Smooth muscle cell (in vitro differentiated cells): ENCODE measurements around the gene TBXAS1. TPM values are rescaled to one million over a fixed set of nuclear protein-coding genes. Genes with fewer than 3 reads are reported as not detected.

Experiments
- DNase-seq: peaks from one replicate; lab custom pipeline; 2025; ENCODE audit not compliant: unreplicated experiment; lab: John Stamatoyannopoulos, UW
- H2AFZ ChIP-seq: fragments of 200-600 bp; sonication (generic); 2 replicates; pipeline ENCODE4 v1.6.0; 2016; ENCODE audit warnings: antibody characterized with exemption, low read depth, mild to moderate bottlenecking
- H3F3A ChIP-seq: fragments of 200-600 bp; sonication (generic); 2 replicates; pipeline ENCODE4 v1.6.0; 2017; ENCODE audit warnings: antibody characterized with exemption, low read depth
- H3K27ac ChIP-seq: fragments of 200-600 bp; sonication (generic); 2 replicates; pipeline ENCODE4 v1.5.1; 2016; ENCODE audit warnings: low read depth, mild to moderate bottlenecking
- H3K27me3 ChIP-seq: fragments of 200-600 bp; sonication (generic); 2 replicates; pipeline ENCODE4 v1.6.1; 2016; ENCODE audit warnings: low read depth, mild to moderate bottlenecking
- H3K36me3 ChIP-seq: fragments of 200-600 bp; sonication (generic); 2 replicates; pipeline ENCODE4 v1.5.1; 2016; ENCODE audit warnings: low read depth
- H3K4me1 ChIP-seq: fragments of 200-600 bp; sonication (generic); 2 replicates; pipeline ENCODE4 v1.5.1; 2016; ENCODE audit warnings: low read depth
- H3K4me2 ChIP-seq: fragments of 200-600 bp; sonication (generic); 2 replicates; pipeline ENCODE4 v1.6.0; 2016; ENCODE audit warnings: mild to moderate bottlenecking
- H3K4me3 ChIP-seq: fragments of 200-600 bp; sonication (generic); 2 replicates; pipeline ENCODE4 v1.5.1; 2016; ENCODE audit warnings: mild to moderate bottlenecking
- H3K79me2 ChIP-seq: fragments of 200-600 bp; sonication (generic); 2 replicates; pipeline ENCODE4 v1.6.0; 2016; ENCODE audit warnings: low read depth, mild to moderate bottlenecking
- H3K9ac ChIP-seq: fragments of 200-600 bp; sonication (generic); 2 replicates; pipeline ENCODE4 v1.6.0; 2016; ENCODE audit warnings: low read depth
- H3K9me3 ChIP-seq: fragments of 200-600 bp; sonication (generic); replicated peaks from 2 replicates; pipeline ENCODE4 v1.5.1; 2016; ENCODE audit warnings: low read depth
- H4K20me1 ChIP-seq: fragments of 200-600 bp; sonication (generic); 2 replicates; pipeline ENCODE4 v1.6.0; 2016; ENCODE audit warnings: low read depth
- CTCF ChIP-seq: fragments of 200-600 bp; sonication (generic); IDR thresholded peaks from 2 replicates; pipeline ENCODE4 v1.5.1; 2017; ENCODE audit warnings: borderline replicate concordance, mild to moderate bottlenecking, antibody characterized with exemption; ENCODE audit not compliant: insufficient read depth, poor library complexity, severe bottlenecking
- WGBS: methylation state at CpG from one replicate; pipeline ENCODE4 v1.1.7; 2016; ENCODE audit warnings: low lambda C conversion rate; 5-methylcytosine and 5-hydroxymethylcytosine counted together
- polyA plus RNA-seq: library from polyadenylated mRNA; unstranded; fragments of >200 nt; fragmentation: Nextera tagmentation; extraction: Ambion mirVana; gene quantifications from 2 replicates; pipeline ENCODE4 v1.2.1, GENCODE V29; 2016
- total RNA-seq: library from RNA; depleted of rRNA; stranded (reverse); fragments of >200 nt; gene quantifications from 2 replicates; pipeline ENCODE4 v1.2.3, GENCODE V29; 2014

TBXAS1 gene
- total and polyA plus RNA-seq, 2 experiments from 2014 or later = 0.51 TPM; not detected in 1

- Histone ChIP-seq H3K9me3 (no peaks in the 10 kb centered on the region), H3K79me2 (no peaks in the 10 kb centered on the region), H3K4me3 (no peak overlapping the region), H3K4me1 (no peaks in the 10 kb centered on the region), H2AFZ (no peak overlapping the region), H3K9ac (no peak overlapping the region), H3F3A (no peaks in the 10 kb centered on the region), H3K27ac (no peak overlapping the region), H3K4me2 (no peak overlapping the region), H4K20me1 (no peaks in the 10 kb centered on the region), H3K27me3 (no peaks in the 10 kb centered on the region), H3K36me3 (no peaks in the 10 kb centered on the region)
- TF ChIP-seq CTCF = no peak
- WGBS = 85% methylated on average over 5 of the region's 5 CpGs
- no peak for DNase-seq
These were observed 59.0 kb downstream of the TBXAS1 start for GRCh38 chr7:139887992-139888481.

GRCh38 chr7:139889186-139889871 lies 60.3 kb downstream of the TBXAS1 start:
- 78% methylated on average over 5 of the region's 5 CpGs for WGBS
- no peak overlapping the region for H3K27ac ChIP-seq
- no peak for TF ChIP-seq CTCF

GRCh38 chr7:139893461-139893860 lies 64.4 kb downstream of the TBXAS1 start:
- H4K20me1 ChIP-seq = no peaks in the 10 kb centered on the region
- no peak overlapping the region for H3K27ac ChIP-seq
- H3F3A ChIP-seq = no peaks in the 10 kb centered on the region
- H3K9me3 ChIP-seq = no peaks in the 10 kb centered on the region
- no peak for DNase-seq
- H3K9ac ChIP-seq = no peak overlapping the region
- H3K4me2 ChIP-seq = no peak overlapping the region
- no peak overlapping the region for H2AFZ ChIP-seq
- no peak overlapping the region for H3K4me3 ChIP-seq
- H3K4me1 ChIP-seq = no peaks in the 10 kb centered on the region
- no peaks in the 10 kb centered on the region for H3K36me3 ChIP-seq
- no peak for TF ChIP-seq CTCF
- H3K79me2 ChIP-seq = no peaks in the 10 kb centered on the region
- WGBS = 93% methylated on average over 1 of the region's 1 CpG
- no peaks in the 10 kb centered on the region for H3K27me3 ChIP-seq

More at GRCh38 chr7:139889186-139889871, 60.3 kb downstream of the TBXAS1 start:
- DNase-seq = no peak
- H3K9me3 ChIP-seq = no peaks in the 10 kb centered on the region
- H3K9ac ChIP-seq = no peak overlapping the region
- H3K27me3 ChIP-seq = no peaks in the 10 kb centered on the region
- H3F3A ChIP-seq = no peaks in the 10 kb centered on the region
- H4K20me1 ChIP-seq = no peaks in the 10 kb centered on the region
- no peak overlapping the region for H2AFZ ChIP-seq
- no peak overlapping the region for H3K4me3 ChIP-seq
- H3K36me3 ChIP-seq = no peaks in the 10 kb centered on the region
- no peaks in the 10 kb centered on the region for H3K79me2 ChIP-seq
- H3K4me1 ChIP-seq = no peaks in the 10 kb centered on the region
- no peak overlapping the region for H3K4me2 ChIP-seq

- WGBS = 76% methylated on average over 4 of the region's 4 CpGs
- no peaks in the 10 kb centered on the region for H3F3A ChIP-seq
- DNase-seq = no peak
- H3K9ac ChIP-seq = no peak overlapping the region
- no peak overlapping the region for H2AFZ ChIP-seq
- no peaks in the 10 kb centered on the region for H3K9me3 ChIP-seq
- H3K4me3 ChIP-seq = no peak overlapping the region
- no peak overlapping the region for H3K4me2 ChIP-seq
- no peaks in the 10 kb centered on the region for H3K36me3 ChIP-seq
- TF ChIP-seq CTCF = no peak
- H3K79me2 ChIP-seq = no peaks in the 10 kb centered on the region
- H3K27ac ChIP-seq = no peak overlapping the region
- H3K4me1 ChIP-seq = no peaks in the 10 kb centered on the region
- no peaks in the 10 kb centered on the region for H4K20me1 ChIP-seq
- no peaks in the 10 kb centered on the region for H3K27me3 ChIP-seq
These were observed 64.9 kb downstream of the TBXAS1 start for GRCh38 chr7:139893999-139894398.
